ENCODE data around the gene HPGD. TPM values are rescaled to one million over a fixed set of nuclear protein-coding genes. Genes with fewer than 3 reads are reported as not detected.

HPGD gene
- total RNA-seq, 2 donors from 2014 or later, result 0.33 to 9.1 TPM

- no peaks in the 10 kb centered on the region for H3K36me3 ChIP-seq (replicated peaks in 1 of 2; ENCODE audit: insufficient read depth in 1 of 2, low read depth in 2 of 2)
- peaks cover 11% of the 10 kb centered on the region for H3K4me1 ChIP-seq
- intact Hi-C loops (cut with DNase I), result no loop called here
- 82 to 97% methylated on average over 1 of the region's 1 CpG for WGBS, 2 donors
- DNase-seq (no peak), ATAC-seq (no peak)
- H3K27ac ChIP-seq, result no peak overlapping the region
- H3K9me3 ChIP-seq, result no peaks in the 10 kb centered on the region
- H3K4me3 ChIP-seq, result no peak overlapping the region
- no peak for TF ChIP-seq POLR2A (IDR thresholded peaks at IDR 0.05)
- H3K27me3 ChIP-seq, result no peaks in the 10 kb centered on the region
Measured at GRCh38 chr4:174517502-174518445, 4.5 kb downstream of the HPGD start.

GRCh38 chr4:174516794-174517193, 5.5 kb downstream of the HPGD start:
- Histone ChIP-seq H3K36me3 (replicated peaks in 1 of 2; ENCODE audit: insufficient read depth in 1 of 2, low read depth in 2 of 2) (no peaks in the 10 kb centered on the region), H3K27ac (no peak overlapping the region), H3K27me3 (no peaks in the 10 kb centered on the region), H3K4me1 (peaks cover 4% of the 10 kb centered on the region), H3K4me3 (no peak overlapping the region), H3K9me3 (no peaks in the 10 kb centered on the region)
- DNase-seq (no peak), ATAC-seq (no peak)
- TF ChIP-seq POLR2A (IDR thresholded peaks at IDR 0.05), result no peak
- no peak for TF ChIP-seq CTCF (IDR thresholded peaks at IDR 0.05)
- WGBS, 2 donors, result 26 to 47% methylated on average over 1 of the region's 1 CpG
- intact Hi-C loops (cut with DNase I), result no loop called here

GRCh38 chr4:174516345-174516744, 5.9 kb downstream of the HPGD start:
- Histone ChIP-seq H3K27ac (no peak overlapping the region), H3K9me3 (no peaks in the 10 kb centered on the region), H3K36me3 (replicated peaks in 1 of 2; ENCODE audit: insufficient read depth in 1 of 2, low read depth in 2 of 2) (no peaks in the 10 kb centered on the region), H3K4me3 (no peak overlapping the region), H3K4me1 (no peaks in the 10 kb centered on the region), H3K27me3 (no peaks in the 10 kb centered on the region)
- ATAC-seq (no peak), DNase-seq (no peak)
- intact Hi-C loops (cut with DNase I), result no loop called here
- TF ChIP-seq POLR2A (IDR thresholded peaks at IDR 0.05) (no peak), CTCF (IDR thresholded peaks at IDR 0.05) (no peak)
- 42 to 45% methylated on average over 1 of the region's 1 CpG for WGBS, 2 donors

GRCh38 chr4:174512745-174513144, 9.5 kb downstream of the HPGD start:
- Histone ChIP-seq H3K9me3 (no peaks in the 10 kb centered on the region), H3K27me3 (no peaks in the 10 kb centered on the region), H3K4me1 (no peaks in the 10 kb centered on the region), H3K4me3 (no peak overlapping the region), H3K36me3 (replicated peaks in 1 of 2; ENCODE audit: insufficient read depth in 1 of 2, low read depth in 2 of 2) (no peaks in the 10 kb centered on the region), H3K27ac (no peak overlapping the region)
- no peak for TF ChIP-seq CTCF (IDR thresholded peaks at IDR 0.05)
- TF ChIP-seq POLR2A (IDR thresholded peaks at IDR 0.05), result no peak
- intact Hi-C loops (cut with DNase I), result no loop called here
- WGBS, 2 donors, result 57 to 63% methylated on average over 3 of the region's 3 CpGs
- DNase-seq, result no peak
- no peak for ATAC-seq

- Histone ChIP-seq H3K27me3 (no peaks in the 10 kb centered on the region), H3K36me3 (replicated peaks in 1 of 2; ENCODE audit: insufficient read depth in 1 of 2, low read depth in 2 of 2) (no peaks in the 10 kb centered on the region), H3K4me1 (no peaks in the 10 kb centered on the region), H3K9me3 (no peaks in the 10 kb centered on the region), H3K4me3 (no peak overlapping the region), H3K27ac (no peak overlapping the region)
- no peak for DNase-seq
- WGBS, 2 donors, result 72 to 76% methylated on average over 4 of the region's 4 CpGs
- no peak for TF ChIP-seq CTCF (IDR thresholded peaks at IDR 0.05)
- no peak for TF ChIP-seq POLR2A (IDR thresholded peaks at IDR 0.05)
- intact Hi-C loops (cut with DNase I), result no loop called here
- ATAC-seq, result no peak
Measured at GRCh38 chr4:174505892-174506291, 16.4 kb downstream of the HPGD start.

All from body of pancreas (tissue), 4 donors.